GM21367 (cell line): Measurements from ENCODE around the gene SEPTIN12.

ENCODE experiments used
- ATAC-seq: cut with Tn5 transposase; IDR thresholded peaks from one replicate; pipeline ENCODE4 v1.9.1; 2021; ENCODE audit not compliant: unreplicated experiment

SEPTIN12 gene

DNA sequence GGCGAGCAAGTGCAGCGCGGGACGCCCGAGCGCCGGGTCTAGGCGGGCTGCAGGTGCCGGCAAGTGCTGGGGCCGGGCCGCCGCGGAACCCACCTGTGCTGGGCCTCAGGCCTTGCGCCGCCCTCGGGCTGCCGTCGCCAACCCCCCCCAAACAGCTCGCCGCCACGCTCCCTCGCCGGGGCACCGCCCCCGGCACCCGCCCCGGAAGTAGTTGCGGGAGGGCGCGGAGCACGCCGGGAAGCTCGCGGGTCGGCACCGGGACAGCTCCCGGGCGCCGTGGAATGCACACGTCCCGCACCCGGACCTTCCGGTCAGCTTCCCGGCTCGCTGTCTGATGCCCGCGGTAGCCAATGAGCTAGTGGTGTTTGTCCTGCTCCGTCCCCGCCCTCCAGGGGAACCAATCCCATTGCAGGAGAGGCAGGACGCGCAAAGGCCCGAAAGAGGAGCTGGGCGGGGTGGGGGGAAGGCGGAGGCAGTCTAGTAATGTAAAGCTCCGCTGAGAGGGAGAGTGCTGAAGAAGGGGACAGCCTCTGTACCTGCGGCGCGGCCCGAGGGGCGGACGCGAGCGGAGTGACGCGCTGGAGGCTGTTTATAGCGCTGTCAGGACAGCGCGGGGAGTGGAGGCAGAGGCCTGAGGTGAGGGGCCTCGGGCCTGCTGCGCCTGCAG is 53.9 kb downstream of the SEPTIN12 start, which contains the start of the genes ANKS3 and DNAAF8:
Gene ANKS3 (minus strand): TSS at position 209 of the 667 bp plus-strand sequence. CDS start 4,122 bp downstream, outside the sequence.
Gene DNAAF8 (plus strand): TSS at position 475 of the 667 bp plus-strand sequence. CDS start 1,978 bp downstream, outside the sequence.
- ATAC-seq, result peak; percentile 73

GRCh38 chr16:4733747-4734062 is 54.4 kb downstream of the SEPTIN12 start:
- ATAC-seq, result no peak

DNA sequence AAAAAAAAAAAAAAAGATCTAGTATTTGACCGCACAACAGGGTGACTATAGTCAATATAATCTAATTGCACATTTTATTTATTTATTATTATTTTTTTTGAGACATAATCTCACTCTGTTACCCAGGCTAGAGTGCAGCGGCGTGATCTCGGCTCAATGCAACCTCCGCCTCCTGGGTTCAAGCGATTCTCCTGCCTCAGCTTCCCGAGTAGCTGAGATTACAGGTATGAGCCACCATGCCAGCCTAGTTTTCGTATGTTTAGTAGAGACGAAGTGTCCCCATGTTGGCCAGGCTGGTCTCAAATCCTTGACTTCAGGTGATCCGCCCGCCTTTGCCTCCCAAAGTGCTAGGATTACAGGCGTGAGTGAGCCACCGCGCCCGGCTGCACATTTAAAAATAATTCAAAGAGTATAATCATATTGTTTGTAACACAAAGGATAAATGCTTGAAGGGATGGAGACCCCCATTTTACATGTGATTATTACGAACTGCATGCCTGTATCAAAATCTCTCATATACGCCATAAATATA is 54.9 kb downstream of the SEPTIN12 start:
- ATAC-seq, result no peak

GRCh38 chr16:4729876-4730275 is 58.3 kb downstream of the SEPTIN12 start:
- no peak for ATAC-seq

GRCh38 chr16:4728676-4729075 is 59.5 kb downstream of the SEPTIN12 start:
- no peak for ATAC-seq
